Prostate gland (tissue), 2 donors: Measurements from ENCODE around the gene STK24. TPM values are rescaled to one million over a fixed set of nuclear protein-coding genes. Genes with fewer than 3 reads are reported as not detected.

Experiments used
- DNase-seq: peaks from one replicate; pipeline ENCODE4 v3.0.0-alpha.2; 2019; ENCODE audit warnings: low spot score
- H3K27ac ChIP-seq, 2 donors: fragments of 200-600 bp; sonication (generic); 2 replicates each; pipeline ENCODE4 v1.5.1; 2017 to 2019
- H3K27me3 ChIP-seq: fragments of 200-600 bp; sonication (generic); replicated peaks from 2 replicates; pipeline ENCODE4 v1.5.1; 2019; ENCODE audit not compliant: insufficient read depth
- H3K36me3 ChIP-seq, 2 donors: fragments of 200-600 bp; sonication (generic); 1 replicate in 1 of 2; 2 replicates in 1 of 2; pipeline versions ENCODE4 v1.5.1 to v1.8.1; 2017 to 2019
- H3K4me1 ChIP-seq: fragments of 200-600 bp; sonication (generic); replicated peaks from 2 replicates; pipeline ENCODE4 v1.5.1; 2019
- H3K4me3 ChIP-seq, 2 donors: fragments of 200-600 bp; sonication (generic); 2 replicates each; pipeline ENCODE4 v1.5.1; 2017 to 2019
- H3K9me3 ChIP-seq: fragments of 200-600 bp; sonication (generic); 2 replicates; pipeline ENCODE4 v1.5.1; 2017
- CTCF ChIP-seq, 4 experiments: fragments of 200-600 bp in 2 of 4; fragments of 450-650 bp in 2 of 4; sonication (generic) in 2 of 4; IDR thresholded peaks; 1 replicate in 3 of 4; 2 replicates in 1 of 4; pipeline ENCODE4 v1.5.1; 2016 to 2019; ENCODE audit warnings: antibody characterized with exemption in 4 of 4, mild to moderate bottlenecking in 2 of 4, moderate library complexity in 2 of 4
- POLR2A ChIP-seq: fragments of 450-650 bp; IDR thresholded peaks from one replicate; pipeline ENCODE4 v1.6.1; 2016; ENCODE audit warnings: antibody characterized with exemption, mild to moderate bottlenecking
- POLR2AphosphoS5 ChIP-seq: sonication (generic); formaldehyde crosslinking; IDR thresholded peaks from one replicate; pipeline ENCODE4 v1.6.1; 2017; ENCODE audit warnings: antibody characterized with exemption
- WGBS: methylation state at CpG from one replicate; pipeline ENCODE4 v1.1.5; 2018; 5-methylcytosine and 5-hydroxymethylcytosine counted together
- intact Hi-C: fragments of 100-400 bp; cut with DNase I; formaldehyde crosslinking; loops from one replicate; pipeline ENCODE4 v1.14.2; 2022
- total RNA-seq, 2 donors: library from RNA; depleted of rRNA; stranded (reverse); fragments of >200 nt; gene quantifications; one replicate each; pipeline ENCODE4 v1.1.0, GENCODE V29; 2016

Gene STK24
- total RNA-seq, 2 donors from 2014 or later: 80.5 to 187 TPM

- Histone ChIP-seq H3K4me3 (no peak overlapping the region), H3K27me3 (no peaks in the 10 kb centered on the region), H3K4me1 (peaks cover 16% of the 10 kb centered on the region), H3K36me3 (no peaks in the 10 kb centered on the region), H3K27ac (peak overlapping the region; percentile 53), H3K9me3 (no peaks in the 10 kb centered on the region)
- TF ChIP-seq POLR2AphosphoS5: no peak
- TF ChIP-seq CTCF (IDR thresholded peaks at IDR 0.05): no peak
- no peak for TF ChIP-seq POLR2A
- WGBS: 75% methylated on average over 23 of the region's 23 CpGs
- DNase-seq: no peak
- intact Hi-C loops: loop anchor here (5.0 kb wide), 1 partner anchor 35 kb away; the partner anchor contains the start of gene STK24
Measured at GRCh38 chr13:98542568-98543377, 34.1 kb downstream of the STK24 start.

DNA sequence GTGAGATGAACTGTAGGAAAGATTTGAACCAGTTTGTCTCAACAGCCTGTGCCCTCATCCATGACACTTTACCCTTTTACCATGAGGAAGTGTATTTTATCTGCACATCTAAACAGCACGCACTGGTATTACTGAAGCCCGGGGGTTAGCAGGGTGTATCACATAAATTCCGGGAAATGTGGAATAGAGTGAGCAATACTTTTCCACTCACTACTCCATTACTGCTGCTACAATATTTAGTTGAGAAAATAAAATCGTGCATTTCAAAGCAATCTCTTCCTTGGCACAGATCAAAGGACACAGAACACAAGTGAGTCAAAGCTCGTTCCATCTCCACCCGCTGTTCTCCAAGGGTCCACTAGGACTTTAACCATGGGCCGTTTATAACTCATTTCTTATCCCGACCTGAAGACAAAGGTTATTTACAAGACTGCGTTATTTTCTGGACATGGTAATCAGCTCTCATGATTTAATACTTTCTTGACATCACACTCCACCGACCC is 35.2 kb downstream of the STK24 start:
- no peak overlapping the region for H3K27ac ChIP-seq
- no peaks in the 10 kb centered on the region for H3K27me3 ChIP-seq
- no peak overlapping the region for H3K4me3 ChIP-seq
- H3K9me3 ChIP-seq: no peaks in the 10 kb centered on the region
- peaks cover 16% of the 10 kb centered on the region for H3K4me1 ChIP-seq
- 54% methylated on average over 10 of the region's 10 CpGs for WGBS
- DNase-seq: no peak
- no peaks in the 10 kb centered on the region for H3K36me3 ChIP-seq
- intact Hi-C loops: loop anchor here (5.0 kb wide), 1 partner anchor 36 kb away; the partner anchor contains the start of gene STK24
- no peak for TF ChIP-seq CTCF (IDR thresholded peaks at IDR 0.05)
- TF ChIP-seq POLR2A: no peak
- TF ChIP-seq POLR2AphosphoS5: no peak

- Histone ChIP-seq H3K4me1 (peaks cover 18% of the 10 kb centered on the region), H3K36me3 (no peaks in the 10 kb centered on the region), H3K27ac (peak overlapping the region in 1 of 2 donors; percentile 35), H3K4me3 (no peak overlapping the region), H3K9me3 (no peaks in the 10 kb centered on the region), H3K27me3 (no peaks in the 10 kb centered on the region)
- WGBS: 59% methylated on average over 5 of the region's 5 CpGs
- no peak for TF ChIP-seq POLR2AphosphoS5
- no peak for TF ChIP-seq POLR2A
- no peak for TF ChIP-seq CTCF (IDR thresholded peaks at IDR 0.05)
- intact Hi-C loops: loop anchor here (5.0 kb wide), 1 partner anchor 36 kb away; the partner anchor contains the start of gene STK24
- no peak for DNase-seq
Measured at GRCh38 chr13:98541191-98541590, 35.7 kb downstream of the STK24 start.

DNA sequence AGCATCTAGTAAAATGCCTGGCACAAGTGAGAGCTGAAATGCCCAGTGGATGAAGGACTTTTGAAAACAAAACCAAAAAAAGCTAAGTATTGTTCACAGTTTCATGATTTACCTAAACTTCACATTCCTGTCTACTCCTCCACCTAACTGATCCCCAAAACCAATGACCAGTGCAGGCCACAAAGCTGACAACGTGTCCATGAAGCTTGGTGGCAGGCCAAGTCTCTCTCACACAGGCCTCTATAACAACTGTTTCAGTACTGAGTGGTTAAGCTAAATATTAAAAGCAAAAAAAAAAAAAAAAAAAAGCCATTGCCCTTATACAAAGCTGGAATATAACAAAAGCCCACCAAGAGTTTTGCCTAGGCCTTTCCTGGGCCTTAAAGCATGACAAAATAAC is 36.4 kb downstream of the STK24 start:
- TF ChIP-seq POLR2AphosphoS5: no peak
- no peak for TF ChIP-seq CTCF (IDR thresholded peaks at IDR 0.05)
- no peak for TF ChIP-seq POLR2A
- Histone ChIP-seq H3K27me3 (no peaks in the 10 kb centered on the region), H3K4me3 (no peak overlapping the region), H3K36me3 (no peaks in the 10 kb centered on the region), H3K9me3 (no peaks in the 10 kb centered on the region), H3K4me1 (peaks cover 25% of the 10 kb centered on the region), H3K27ac (peak overlapping the region; percentile 0 to 35)
- DNase-seq: no peak
- intact Hi-C loops: loop anchor here (5.0 kb wide), 1 partner anchor 37 kb away; the partner anchor contains the start of gene STK24
- 21% methylated on average over 1 of the region's 1 CpG for WGBS
